Measurements from ENCODE around the gene ZNF69.
"Not testable (repeated sequence)": the region's sequence is repeated elsewhere in the genome, so short reads cannot be mapped to it uniquely, and the experiment has no call there.

The ZNF69 gene

GRCh38 chr19:11887611-11888531 is at the start of gene ZNF69:
ZNF69 (plus strand) TSS chr19:11887782; CDS start chr19:11887924, 142 bp downstream.
- DNase-seq (ENCODE audit: low spot score), result peak; percentile 91

GRCh38 chr19:11843722-11844121 is 43.9 kb upstream of the ZNF69 start:
- no peak for DNase-seq (ENCODE audit: low spot score)

GRCh38 chr19:11847615-11848014 is 40.0 kb upstream of the ZNF69 start:
- DNase-seq (ENCODE audit: low spot score), result not testable (repeated sequence)

- DNase-seq (ENCODE audit: low spot score), result no peak
Measured at GRCh38 chr19:11848200-11848593, 39.4 kb upstream of the ZNF69 start.

- no peak for DNase-seq (ENCODE audit: low spot score)
Measured at GRCh38 chr19:11848594-11849469, 38.8 kb upstream of the ZNF69 start, which contains the start of gene ZNF439. ZNF439 (plus strand) TSS chr19:11848726; CDS start chr19:11848868, 142 bp downstream.

GRCh38 chr19:11850289-11850688 is 37.3 kb upstream of the ZNF69 start:
- not testable (repeated sequence) for DNase-seq (ENCODE audit: low spot score)

GRCh38 chr19:11853358-11853757 is 34.2 kb upstream of the ZNF69 start:
- DNase-seq (ENCODE audit: low spot score), result no peak

- no peak for DNase-seq (ENCODE audit: low spot score)
Measured at GRCh38 chr19:11856596-11857250, 30.9 kb upstream of the ZNF69 start.

GRCh38 chr19:11860721-11861120 is 26.9 kb upstream of the ZNF69 start:
- no peak for DNase-seq (ENCODE audit: low spot score)

- DNase-seq (ENCODE audit: low spot score), result no peak
Measured at GRCh38 chr19:11861301-11861700, 26.3 kb upstream of the ZNF69 start.

GRCh38 chr19:11867766-11868165 is 19.8 kb upstream of the ZNF69 start:
- DNase-seq (ENCODE audit: low spot score), result peak; percentile 8

GRCh38 chr19:11868188-11868587 is 19.4 kb upstream of the ZNF69 start:
- DNase-seq (ENCODE audit: low spot score), result no peak

GRCh38 chr19:11872624-11873023 is 15.0 kb upstream of the ZNF69 start:
- DNase-seq (ENCODE audit: low spot score), result no peak

- DNase-seq (ENCODE audit: low spot score), result no peak
Measured at GRCh38 chr19:11873762-11874161, 13.8 kb upstream of the ZNF69 start.

GRCh38 chr19:11879687-11880266 is 7.8 kb upstream of the ZNF69 start:
- not testable (repeated sequence) for DNase-seq (ENCODE audit: low spot score)

- DNase-seq (ENCODE audit: low spot score), result no peak
Measured at GRCh38 chr19:11880598-11880997, 7.0 kb upstream of the ZNF69 start.

GRCh38 chr19:11881151-11881800 is 6.3 kb upstream of the ZNF69 start:
- DNase-seq (ENCODE audit: low spot score), result peak; percentile 59

GRCh38 chr19:11882606-11883005 is 5.0 kb upstream of the ZNF69 start:
- no peak for DNase-seq (ENCODE audit: low spot score)

- DNase-seq (ENCODE audit: low spot score), result no peak
Measured at GRCh38 chr19:11887234-11887610, 360 bp upstream of the ZNF69 start.

- DNase-seq (ENCODE audit: low spot score), result not testable (repeated sequence)
Measured at GRCh38 chr19:11889901-11890300, 2.3 kb downstream of the ZNF69 start.

GRCh38 chr19:11890634-11891033 is 3.1 kb downstream of the ZNF69 start:
- DNase-seq (ENCODE audit: low spot score), result no peak
